Subcutaneous adipose tissue (tissue), 4 donors: ENCODE measurements around the gene SLMAP. TPM values are rescaled to one million over a fixed set of nuclear protein-coding genes. Genes with fewer than 3 reads are reported as not detected.

Source experiments
- total RNA-seq, 4 donors: library from RNA; depleted of rRNA; stranded (reverse); fragments of >200 nt; gene quantifications; one replicate each; pipeline ENCODE4 v1.1.0, GENCODE V29; 2016
- TF ChIP-seq, protein P1 (sequence below): fragments of 450-650 bp; IDR thresholded peaks from one replicate; pipeline ENCODE4 v1.5.1; 2016; ENCODE audit warnings: low read depth, mild to moderate bottlenecking, control low read depth, antibody characterized with exemption, moderate library complexity

SLMAP gene
- total RNA-seq, 4 donors from 2014 or later: 42.2 to 66.1 (median 54.2) TPM

- TF ChIP-seq, protein P1, sequence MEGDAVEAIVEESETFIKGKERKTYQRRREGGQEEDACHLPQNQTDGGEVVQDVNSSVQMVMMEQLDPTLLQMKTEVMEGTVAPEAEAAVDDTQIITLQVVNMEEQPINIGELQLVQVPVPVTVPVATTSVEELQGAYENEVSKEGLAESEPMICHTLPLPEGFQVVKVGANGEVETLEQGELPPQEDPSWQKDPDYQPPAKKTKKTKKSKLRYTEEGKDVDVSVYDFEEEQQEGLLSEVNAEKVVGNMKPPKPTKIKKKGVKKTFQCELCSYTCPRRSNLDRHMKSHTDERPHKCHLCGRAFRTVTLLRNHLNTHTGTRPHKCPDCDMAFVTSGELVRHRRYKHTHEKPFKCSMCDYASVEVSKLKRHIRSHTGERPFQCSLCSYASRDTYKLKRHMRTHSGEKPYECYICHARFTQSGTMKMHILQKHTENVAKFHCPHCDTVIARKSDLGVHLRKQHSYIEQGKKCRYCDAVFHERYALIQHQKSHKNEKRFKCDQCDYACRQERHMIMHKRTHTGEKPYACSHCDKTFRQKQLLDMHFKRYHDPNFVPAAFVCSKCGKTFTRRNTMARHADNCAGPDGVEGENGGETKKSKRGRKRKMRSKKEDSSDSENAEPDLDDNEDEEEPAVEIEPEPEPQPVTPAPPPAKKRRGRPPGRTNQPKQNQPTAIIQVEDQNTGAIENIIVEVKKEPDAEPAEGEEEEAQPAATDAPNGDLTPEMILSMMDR: no peak
Measured at GRCh38 chr3:57937092-57937491, 181.0 kb downstream of the SLMAP start.

DNA sequence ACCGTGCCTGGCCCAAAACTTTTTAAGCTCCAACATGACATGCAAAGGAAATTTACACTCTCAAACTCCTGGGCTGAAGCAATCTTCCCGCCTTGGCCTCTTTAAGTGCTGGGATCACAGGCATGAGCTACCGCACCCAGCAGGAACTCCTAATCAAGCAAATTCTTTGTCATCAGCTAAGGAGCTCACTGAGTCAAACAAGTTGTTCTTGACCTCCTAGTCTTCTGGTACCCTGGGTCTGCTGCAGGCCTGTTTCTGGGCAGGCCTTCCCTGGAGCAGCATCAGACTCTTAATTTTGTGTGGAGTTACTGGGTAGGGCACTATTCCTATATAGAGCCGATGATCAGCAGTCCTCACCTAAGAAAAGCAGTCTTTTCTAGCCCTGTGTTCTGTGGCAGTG, 183.7 kb downstream of the SLMAP start:
- TF ChIP-seq, protein P1: no peak

GRCh38 chr3:57942388-57942787, 186.3 kb downstream of the SLMAP start:
- TF ChIP-seq, protein P1: no peak

DNA sequence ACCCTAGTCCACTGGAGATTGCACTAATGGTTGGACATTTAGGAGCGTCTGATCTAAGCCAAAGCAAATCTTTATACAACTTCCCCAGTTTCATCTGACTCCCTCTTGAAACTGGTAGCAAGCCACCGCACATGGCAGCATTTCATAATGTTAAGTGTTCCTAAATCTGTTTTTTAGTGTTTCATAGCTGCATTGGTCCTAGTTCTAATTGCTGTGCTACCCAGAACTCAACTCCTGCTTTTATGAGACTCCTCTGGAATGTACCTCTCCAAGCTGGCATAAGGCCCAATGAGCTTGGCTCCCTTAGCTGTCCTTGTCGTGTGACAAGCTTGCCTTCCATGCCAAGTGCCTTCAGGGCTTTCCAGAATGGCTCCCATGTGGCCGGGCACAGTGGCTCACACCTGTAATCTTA, 186.8 kb downstream of the SLMAP start:
- TF ChIP-seq, protein P1: no peak

DNA sequence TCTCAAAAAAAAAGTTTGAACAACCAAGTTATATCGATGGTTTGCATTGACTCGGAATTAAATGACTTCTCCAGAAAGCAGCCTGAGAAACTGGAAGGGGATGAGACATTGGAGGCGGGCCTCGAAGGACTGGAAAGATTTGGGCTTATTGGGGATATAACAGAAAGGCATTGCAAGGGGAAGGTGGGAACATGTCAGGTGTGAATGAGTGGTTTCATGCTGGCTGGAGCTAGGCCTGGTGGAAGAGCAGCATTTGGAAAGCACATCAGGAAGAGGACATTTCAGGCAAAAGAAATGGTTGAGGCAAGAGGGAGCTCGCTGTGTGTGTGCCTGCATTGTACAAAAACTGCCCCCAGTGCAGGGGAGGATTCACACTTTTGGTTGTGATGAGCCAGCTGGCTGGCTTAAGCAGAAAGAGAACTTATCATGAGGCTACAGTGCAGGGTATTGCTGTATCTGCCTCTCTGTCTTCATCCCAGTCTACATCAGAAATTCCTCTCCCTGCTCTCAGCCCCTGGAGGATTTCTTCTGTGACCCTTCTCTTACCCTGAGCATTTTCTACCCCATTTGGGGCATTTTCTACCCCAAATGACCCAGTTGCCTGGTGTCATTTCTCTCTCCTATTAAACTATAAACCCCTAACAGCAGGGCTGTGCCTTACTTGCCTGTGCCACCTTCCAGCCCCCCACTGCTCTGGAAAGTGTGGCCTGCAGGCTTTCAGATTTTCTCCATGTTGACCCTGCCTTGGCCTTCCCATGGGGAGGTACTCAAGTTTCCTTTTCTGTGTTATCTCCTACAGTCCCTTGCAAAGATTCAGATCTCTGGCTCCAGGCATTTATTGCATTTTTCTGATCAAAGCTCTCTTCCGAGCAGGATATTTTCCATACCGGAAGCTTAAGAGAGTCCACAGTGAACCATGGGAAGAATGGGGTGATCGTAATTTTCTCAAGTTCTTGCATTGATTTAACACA, 187.7 kb downstream of the SLMAP start:
- TF ChIP-seq, protein P1: no peak

- TF ChIP-seq, protein P1: no peak
Measured at GRCh38 chr3:57946970-57947381, 190.9 kb downstream of the SLMAP start.

DNA sequence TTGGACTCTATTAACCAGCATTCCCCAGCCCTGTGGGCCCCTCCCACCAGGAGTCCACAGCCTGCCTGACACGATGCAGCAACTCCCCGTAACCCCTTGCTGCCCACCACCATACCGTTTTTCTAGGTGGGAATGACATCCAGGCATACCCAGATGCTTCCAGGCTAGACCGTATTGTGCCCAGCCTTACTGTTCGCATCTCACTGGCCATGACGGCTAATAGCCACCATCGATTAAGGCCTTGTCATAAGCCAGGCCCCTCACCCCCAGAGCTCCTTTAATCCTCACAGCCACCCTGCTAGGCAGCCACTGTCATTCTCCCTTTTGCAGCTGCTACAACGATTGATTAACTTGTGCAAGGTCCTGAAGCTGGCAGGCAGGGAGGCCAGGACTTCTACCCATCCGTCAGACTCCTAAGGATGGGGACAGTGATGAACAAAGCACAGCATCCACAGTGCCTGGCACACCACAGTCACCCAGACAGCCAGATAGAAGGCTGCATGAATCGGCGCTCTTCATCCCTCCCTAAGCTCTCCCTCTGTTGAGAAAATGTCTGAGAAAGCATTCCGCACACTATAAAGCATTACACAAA, 192.1 kb downstream of the SLMAP start:
- TF ChIP-seq, protein P1: no peak
